Epithelial cell of proximal tubule (primary cell): ENCODE data around the gene TCEA2. TPM values are rescaled to one million over a fixed set of nuclear protein-coding genes. Genes with fewer than 3 reads are reported as not detected.

Experiments used
- total RNA-seq: library from RNA; depleted of rRNA; stranded (reverse); fragments of >200 nt; gene quantifications from 2 replicates; pipeline ENCODE4 v1.2.3, GENCODE V29; 2015

TCEA2 gene
- total RNA-seq, 1 donor from 2014 or later = 14.6 TPM

Other genes starting within 250 kb of the TCEA2 start
- 0.58 and 0.72 TPM in 2 replicates for gene ZBTB46, start 231.9 kb upstream of the TCEA2 start, total RNA-seq
- not detected in 2 replicates for gene ABHD16B, start 201.7 kb upstream of the TCEA2 start, total RNA-seq
- gene TPD52L2, start 197.9 kb upstream of the TCEA2 start, total RNA-seq = 112 and 128 TPM in 2 replicates
- 46.1 and 46.4 TPM in 2 replicates for gene DNAJC5, start 168.1 kb upstream of the TCEA2 start, total RNA-seq
- 16.2 and 35.7 TPM in 2 replicates for gene UCKL1, start 106.8 kb upstream of the TCEA2 start, total RNA-seq
- gene ZNF512B, start 93.3 kb upstream of the TCEA2 start, total RNA-seq = 5.2 and 6.9 TPM in 2 replicates
- gene SAMD10, start 83.6 kb upstream of the TCEA2 start, total RNA-seq = 9.5 and 10.8 TPM in 2 replicates
- gene PRPF6, start 82.1 kb upstream of the TCEA2 start, total RNA-seq = 56.6 and 62.4 TPM in 2 replicates
- gene C20orf204, start 27.0 kb upstream of the TCEA2 start, total RNA-seq = under 0.01 TPM in 1 of 2 replicates, not detected in the other
- not detected in 2 replicates for gene SOX18, start 13.6 kb upstream of the TCEA2 start, total RNA-seq
- gene RGS19, start 16.3 kb downstream of the TCEA2 start, total RNA-seq = 19.7 and 21.8 TPM in 2 replicates
- gene OPRL1, start 16.9 kb downstream of the TCEA2 start, total RNA-seq = 0.06 and 0.36 TPM in 2 replicates
- gene LKAAEAR1, start 21.2 kb downstream of the TCEA2 start, total RNA-seq = not detected in 2 replicates
- not detected in 2 replicates for gene NPBWR2, start 44.4 kb downstream of the TCEA2 start, total RNA-seq
- gene MYT1, start 101.3 kb downstream of the TCEA2 start, total RNA-seq = not detected in 2 replicates
- gene PCMTD2, start 192.6 kb downstream of the TCEA2 start, total RNA-seq = 15.9 and 44.7 TPM in 2 replicates